RWPE1 (cell line): ENCODE results near the gene POU3F2.

Source experiments
- CTCF ChIA-PET: fragments of 350-600 bp; sonication (Branson Sonifier 250); formaldehyde crosslinking; extraction: SDS; loops from one replicate; lab custom pipeline; 2021; lab: Yijun Ruan, JAX
- POLR2A ChIA-PET: fragments of 400-600 bp; formaldehyde crosslinking; extraction: SDS; loops from one replicate; lab custom pipeline; 2020; ENCODE audit warnings: antibody characterized with exemption; ENCODE audit not compliant: low non-redundant PET; lab: Yijun Ruan, JAX
- DNase-seq: peaks from one replicate; pipeline ENCODE4 v3.0.0; 2012; ENCODE audit warnings: low spot score
- H3K27ac ChIP-seq: fragments of 450-650 bp; 2 replicates; pipeline ENCODE4 v1.5.1; 2017
- CTCF ChIP-seq: fragments of 450-650 bp; conservative IDR thresholded peaks from 2 replicates; pipeline ENCODE4 v1.5.1; 2017; ENCODE audit warnings: low read depth, mild to moderate bottlenecking

POU3F2 gene

GRCh38 chr6:98843271-98844243 is 9.2 kb downstream of the POU3F2 start:
- H3K27ac ChIP-seq: no peak overlapping the region
- CTCF ChIA-PET: interaction anchor here (0.8 to 1.0 kb wide), 2 partner anchors 9 to 1346 kb away, joined by 3 to 5 read pairs; partner anchors contain the start of gene POU3F2
- POLR2A ChIA-PET: interaction anchor here (0.5 kb wide), 1 partner anchor 679 kb away, joined by 3 read pairs; no protein-coding TSS in a partner anchor
- no peak for DNase-seq
- TF ChIP-seq CTCF: no peak

GRCh38 chr6:98844244-98845210 is 10.2 kb downstream of the POU3F2 start:
- TF ChIP-seq CTCF: no peak
- DNase-seq: no peak
- CTCF ChIA-PET: no interaction called here
- H3K27ac ChIP-seq: no peak overlapping the region
- POLR2A ChIA-PET: no interaction called here

GRCh38 chr6:98845211-98846020 is 11.0 kb downstream of the POU3F2 start:
- peak; percentile 62 for DNase-seq
- ChIA-PET CTCF (interaction anchor here (0.6 to 1.9 kb wide), 12 partner anchors 9 to 743 kb away, joined by 3 to 11 read pairs (median 4); partner anchors contain the start of gene POU3F2), POLR2A (no interaction called here)
- peak; percentile 87 for TF ChIP-seq CTCF
- H3K27ac ChIP-seq: no peak overlapping the region

GRCh38 chr6:98846021-98846380 is 11.6 kb downstream of the POU3F2 start:
- H3K27ac ChIP-seq: no peak overlapping the region

DNA sequence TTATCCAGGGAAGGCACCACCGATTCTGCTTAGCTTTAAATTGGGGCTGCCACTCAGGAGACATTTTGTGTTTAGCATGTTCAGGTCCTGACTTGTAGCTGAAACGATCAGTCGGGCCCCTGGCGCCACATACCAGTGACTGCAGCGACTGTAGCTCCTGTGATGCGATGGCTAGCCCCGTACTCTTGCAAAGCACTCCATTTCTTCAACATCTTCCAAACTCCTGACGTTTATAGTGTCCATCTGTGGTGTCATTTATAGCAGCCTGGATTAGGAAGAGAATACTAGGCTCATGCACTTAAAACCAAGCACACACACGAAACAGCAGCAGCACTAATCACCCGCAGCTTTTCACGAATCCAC is 13.0 kb downstream of the POU3F2 start:
- CTCF ChIA-PET: interaction anchor here (0.6 kb wide), 1 partner anchor 1241 kb away, joined by 3 read pairs; no protein-coding TSS in a partner anchor
- DNase-seq: no peak
- TF ChIP-seq CTCF: no peak
- POLR2A ChIA-PET: no interaction called here
- H3K27ac ChIP-seq: no peak overlapping the region

More at GRCh38 chr6:98846021-98846380, 11.6 kb downstream of the POU3F2 start:
- ChIA-PET POLR2A (no interaction called here), CTCF (interaction anchor here (0.6 to 1.9 kb wide), 10 partner anchors 12 to 743 kb away, joined by 3 to 11 read pairs (median 4); partner anchors contain the start of gene POU3F2)
- peak; percentile 58 for TF ChIP-seq CTCF
- no peak for DNase-seq
